Erythroblast (primary cell): ENCODE measurements around the gene TMEM14A.
"Not testable (repeated sequence)": the region's sequence is repeated elsewhere in the genome, so short reads cannot be mapped to it uniquely, and the experiment has no call there.

Source experiments
- DNase-seq, 2 experiments: peaks; one replicate each; lab custom pipeline; 2025; lab: John Stamatoyannopoulos, UW
- GATA1 ChIP-seq: IDR thresholded peaks from 2 replicates; pipeline ENCODE4 v1.6.1; 2011; ENCODE audit warnings: low read depth, mild to moderate bottlenecking, control low read depth, low read length, moderate library complexity
- POLR2A ChIP-seq: IDR thresholded peaks from 2 replicates; pipeline ENCODE4 v1.6.1; 2011; ENCODE audit warnings: mild to moderate bottlenecking, low read length

The TMEM14A gene

DNA sequence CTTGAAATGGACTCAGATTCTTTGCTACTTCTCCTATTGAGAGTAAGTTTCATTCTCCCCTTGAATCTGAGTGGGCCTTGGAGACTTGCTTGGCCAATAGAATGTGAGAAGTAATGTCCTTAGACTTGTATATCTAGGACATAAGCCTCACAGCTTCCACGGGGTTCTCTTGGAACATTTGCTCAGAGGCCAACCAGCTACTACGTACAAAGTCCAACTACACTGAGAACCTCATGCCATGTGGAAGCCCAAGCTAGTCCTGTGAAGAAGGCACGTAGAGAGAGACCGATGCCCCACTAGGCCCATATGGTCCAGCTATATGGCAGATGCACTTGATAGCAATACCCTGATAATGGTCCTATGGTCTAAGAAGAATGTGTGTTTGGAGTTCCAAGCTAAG lies 22.9 kb downstream of the TMEM14A start:
- no peak for DNase-seq
- TF ChIP-seq POLR2A (no peak), GATA1 (no peak)

DNA sequence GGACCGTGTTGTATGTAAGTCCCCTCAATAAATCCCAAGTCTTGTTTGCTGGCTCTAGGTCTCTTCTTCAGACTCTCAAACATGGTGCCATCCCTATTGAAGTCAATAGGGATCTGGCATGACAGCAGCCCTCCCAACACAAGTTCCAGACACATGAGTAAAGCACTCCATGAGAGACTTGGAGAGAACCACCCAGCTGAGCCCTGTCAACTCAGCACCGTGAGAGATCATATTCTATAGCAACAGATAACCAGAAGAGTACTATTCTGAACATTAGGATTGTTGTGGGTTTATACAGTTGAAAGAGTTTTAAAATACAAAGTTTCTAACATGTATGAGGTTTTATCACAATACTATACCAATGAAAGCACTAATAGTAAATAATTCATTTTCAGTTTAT lies 23.5 kb downstream of the TMEM14A start:
- no peak for TF ChIP-seq POLR2A
- TF ChIP-seq GATA1: no peak
- no peak for DNase-seq

DNA sequence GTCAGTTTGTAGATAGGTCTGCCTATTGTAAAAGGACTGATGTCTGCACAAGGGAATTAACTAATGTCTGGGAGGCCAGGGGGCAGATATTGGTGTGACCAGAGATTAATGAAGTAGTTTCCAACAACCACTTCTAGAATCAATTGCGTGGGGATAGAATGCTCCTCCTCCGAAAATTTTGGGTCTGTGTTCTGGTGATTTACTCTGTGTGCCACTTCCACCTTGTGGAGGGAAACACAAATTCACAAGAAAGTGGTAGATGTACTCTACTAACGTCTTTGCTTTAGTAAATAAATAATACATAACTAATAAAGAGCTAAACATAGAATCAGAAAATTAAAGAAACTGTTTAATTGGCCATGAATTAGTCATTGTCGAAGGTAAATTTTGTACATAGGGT lies 25.5 kb downstream of the TMEM14A start:
- DNase-seq: no peak
- TF ChIP-seq GATA1 (no peak), POLR2A (no peak)

DNA sequence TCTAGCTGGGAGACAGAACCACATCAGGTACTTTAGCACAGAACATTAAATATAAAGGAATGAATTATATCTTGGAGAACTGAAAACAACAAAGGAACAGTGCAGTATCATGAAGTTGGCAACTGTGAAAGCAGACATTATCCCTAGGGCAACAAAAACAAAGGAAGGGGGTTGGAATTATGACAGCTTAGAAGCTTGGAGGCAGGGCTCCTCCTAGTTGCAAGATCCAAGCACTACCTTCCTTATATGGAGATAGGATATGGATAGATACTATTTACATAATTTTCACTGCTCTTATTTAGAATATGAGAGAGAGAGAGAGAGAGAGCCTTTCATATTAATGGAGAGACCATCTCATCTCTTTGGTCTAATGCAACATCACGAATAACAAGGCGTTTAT lies 27.0 kb downstream of the TMEM14A start:
- DNase-seq: no peak
- TF ChIP-seq GATA1: no peak
- no peak for TF ChIP-seq POLR2A

DNA sequence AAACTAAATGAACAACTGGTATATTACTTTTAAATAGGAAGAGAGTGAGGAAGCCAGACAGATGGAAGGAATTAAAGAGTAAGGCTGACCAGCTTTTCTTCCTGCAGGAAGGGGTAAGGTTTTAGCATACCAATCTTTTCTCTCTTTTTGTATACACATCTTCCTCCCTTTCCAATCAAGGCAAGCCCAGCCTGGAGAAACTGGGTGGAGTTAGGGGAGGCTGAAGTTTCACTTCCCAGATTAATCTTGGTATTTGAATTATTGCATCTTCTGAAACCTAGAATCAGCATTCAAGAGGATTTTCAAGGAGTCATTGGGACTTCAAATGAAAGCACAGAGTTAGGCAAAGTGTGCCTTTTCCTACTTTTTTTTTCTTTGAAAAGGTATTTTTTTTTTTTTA lies 33.1 kb downstream of the TMEM14A start:
- TF ChIP-seq POLR2A (no peak), GATA1 (no peak)
- DNase-seq: no peak

DNA sequence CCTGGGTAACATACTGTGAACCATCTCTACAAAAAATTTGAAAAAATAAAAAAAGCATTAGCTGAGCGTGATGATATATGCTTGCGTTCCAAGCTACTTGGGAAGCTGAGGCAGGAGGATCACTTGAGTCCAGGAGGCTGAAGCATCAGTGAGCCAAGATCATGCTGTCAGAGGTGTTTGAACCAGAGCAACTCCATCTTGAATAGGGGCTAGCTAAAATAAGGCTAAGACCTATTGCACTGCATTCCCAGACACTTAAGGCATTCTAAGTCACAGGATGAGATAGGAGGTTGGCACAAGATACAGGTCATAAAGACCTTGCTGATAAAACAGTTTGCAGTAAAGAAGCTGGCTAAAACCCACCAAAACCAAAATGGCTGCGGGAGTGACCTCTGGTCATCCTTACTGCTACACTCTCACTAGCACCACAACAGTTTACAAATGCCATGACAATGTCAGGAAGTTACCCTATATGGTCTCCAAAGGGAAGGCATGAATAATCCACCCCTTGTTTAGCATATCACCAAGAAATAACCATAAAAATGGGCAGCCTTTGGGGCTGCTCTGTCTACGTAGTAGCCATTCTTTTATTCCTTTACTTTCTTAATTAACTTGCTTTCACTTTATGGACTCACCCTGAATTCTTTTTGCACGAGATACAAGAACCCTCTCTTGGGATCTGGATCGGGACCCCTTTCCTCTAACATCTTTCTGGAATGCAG lies 34.0 kb downstream of the TMEM14A start:
- not testable (repeated sequence) for DNase-seq

DNA sequence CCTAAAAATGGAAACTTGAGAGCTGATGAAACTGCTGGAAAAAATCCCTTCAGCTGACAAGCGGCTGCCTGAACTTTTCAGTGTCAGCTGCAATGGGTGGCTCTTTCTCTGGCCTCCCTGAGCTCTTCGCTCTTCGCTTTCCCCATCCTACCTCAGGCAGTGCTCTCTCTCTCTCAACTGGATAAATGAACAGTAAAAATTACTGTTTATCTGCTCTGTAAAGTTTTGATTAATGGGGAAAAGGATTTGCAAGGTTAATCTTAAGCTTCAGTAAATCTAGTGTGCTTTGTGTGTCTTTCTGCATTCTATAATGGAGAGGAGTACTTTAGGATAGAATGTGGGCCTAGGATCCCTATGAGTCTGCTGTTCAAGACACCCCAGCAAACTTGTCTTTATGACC lies 35.1 kb downstream of the TMEM14A start:
- no peak for DNase-seq
- TF ChIP-seq GATA1 (no peak), POLR2A (no peak)

DNA sequence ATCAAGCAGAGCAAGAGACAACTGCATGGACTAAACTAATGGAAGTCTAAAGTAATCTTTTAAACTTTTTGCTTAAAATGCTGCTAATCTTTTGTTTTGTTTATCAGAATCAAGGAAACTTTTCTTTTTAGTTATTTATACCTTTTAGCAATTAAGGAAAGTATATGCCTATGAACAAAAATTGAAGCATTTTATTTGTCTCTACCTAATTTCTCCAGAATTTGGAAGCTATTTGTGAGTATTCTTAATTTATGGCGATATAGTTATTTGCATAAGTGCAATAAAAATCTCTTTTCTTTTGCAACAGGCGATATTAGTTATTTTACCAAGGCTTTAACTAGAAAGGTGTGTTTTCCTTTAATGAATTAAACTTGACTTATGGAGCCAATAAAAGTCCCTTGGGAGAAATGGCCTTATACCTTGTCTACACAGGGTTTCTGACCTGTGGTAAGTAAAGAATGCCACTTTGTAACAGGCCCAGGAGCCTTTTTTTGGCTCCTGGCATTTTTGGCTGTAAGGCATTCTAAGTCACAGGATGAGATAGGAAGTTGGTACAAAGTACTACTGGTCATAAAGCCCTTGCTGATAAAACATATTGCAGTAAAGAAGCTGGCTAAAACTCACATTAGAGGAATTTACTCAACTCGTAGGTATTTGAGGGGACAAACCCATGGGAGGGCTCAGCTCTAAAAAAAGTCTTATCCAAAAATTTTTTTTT lies 37.2 kb downstream of the TMEM14A start:
- DNase-seq: no peak
- TF ChIP-seq GATA1 (no peak), POLR2A (no peak)

DNA sequence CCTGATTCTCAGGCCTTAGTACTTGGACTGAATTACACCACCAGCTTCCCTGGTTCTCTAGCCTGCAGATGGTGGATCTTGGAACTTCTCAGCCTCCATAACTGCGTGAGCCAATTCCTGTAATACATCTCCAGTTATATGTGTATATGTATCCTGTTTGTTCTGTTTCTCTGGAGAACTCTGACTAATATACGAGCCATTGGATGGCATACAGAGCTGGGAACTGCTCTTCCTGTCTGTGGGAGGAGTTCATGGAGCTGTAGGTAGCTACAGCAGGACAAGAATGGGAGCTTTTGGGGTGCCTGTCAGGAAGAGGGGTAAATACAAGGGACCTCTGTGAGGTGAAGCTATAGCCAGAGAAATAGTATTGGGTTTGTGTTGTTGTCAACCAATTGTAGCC lies 41.2 kb downstream of the TMEM14A start:
- no peak for DNase-seq
- no peak for TF ChIP-seq POLR2A
- no peak for TF ChIP-seq GATA1

DNA sequence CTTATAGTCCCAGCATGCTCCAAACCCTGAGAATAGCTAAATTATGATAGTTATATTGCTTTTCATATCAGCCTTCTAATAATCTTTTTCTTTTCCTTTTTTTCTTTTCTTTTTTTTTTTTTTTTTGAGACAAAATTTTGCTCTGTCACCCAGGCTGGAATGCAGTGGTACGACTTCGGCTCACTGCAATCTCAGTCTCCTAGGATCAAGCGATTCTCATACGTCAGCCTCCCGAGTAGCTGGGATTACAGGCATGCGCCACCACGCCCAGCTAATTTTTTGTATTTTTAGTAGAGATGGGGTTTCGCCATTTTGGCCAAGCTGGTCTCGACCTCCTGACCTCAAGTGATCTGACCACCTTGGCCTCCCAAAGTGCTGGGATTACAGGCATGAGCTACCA lies 43.8 kb downstream of the TMEM14A start:
- not testable (repeated sequence) for DNase-seq

DNA sequence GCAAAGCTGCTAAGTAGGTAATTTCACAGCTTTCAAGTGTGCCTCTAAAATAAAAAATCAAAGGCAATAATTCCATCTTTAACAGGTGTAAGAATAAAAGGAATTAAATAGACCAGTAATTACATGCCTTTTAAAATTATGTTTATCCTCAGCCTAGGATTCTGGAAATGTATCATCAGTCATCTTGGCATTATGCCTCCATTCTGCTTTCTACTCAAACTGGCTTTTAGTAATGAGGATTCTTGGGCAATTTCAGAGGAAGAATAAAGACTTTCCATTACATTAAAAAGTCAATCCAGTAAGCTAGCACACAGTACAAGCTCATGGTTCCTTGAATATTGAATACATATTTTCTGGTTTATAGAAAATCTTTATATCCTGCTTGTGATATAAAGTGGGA lies 47.6 kb downstream of the TMEM14A start:
- DNase-seq: no peak
- no peak for TF ChIP-seq GATA1
- no peak for TF ChIP-seq POLR2A

DNA sequence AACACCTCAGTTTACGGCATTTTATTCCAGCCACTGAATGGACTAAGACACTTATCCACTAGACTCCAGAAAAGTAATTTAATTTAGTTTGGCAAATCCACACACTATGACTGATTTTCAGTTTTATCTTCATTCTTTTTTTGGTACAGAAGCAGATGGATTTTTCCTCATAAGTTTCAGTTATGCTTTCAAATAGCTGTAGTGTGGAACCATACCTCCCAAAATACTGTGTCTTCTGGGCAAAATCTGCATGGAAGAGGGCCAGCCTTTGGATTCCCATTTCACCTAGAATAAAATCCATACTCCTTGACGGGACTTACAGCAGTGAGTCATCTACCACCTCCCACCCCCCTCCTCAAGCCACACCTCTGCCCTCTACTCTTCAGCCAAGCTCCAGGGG lies 49.4 kb downstream of the TMEM14A start:
- no peak for DNase-seq
- TF ChIP-seq GATA1 (no peak), POLR2A (no peak)

DNA sequence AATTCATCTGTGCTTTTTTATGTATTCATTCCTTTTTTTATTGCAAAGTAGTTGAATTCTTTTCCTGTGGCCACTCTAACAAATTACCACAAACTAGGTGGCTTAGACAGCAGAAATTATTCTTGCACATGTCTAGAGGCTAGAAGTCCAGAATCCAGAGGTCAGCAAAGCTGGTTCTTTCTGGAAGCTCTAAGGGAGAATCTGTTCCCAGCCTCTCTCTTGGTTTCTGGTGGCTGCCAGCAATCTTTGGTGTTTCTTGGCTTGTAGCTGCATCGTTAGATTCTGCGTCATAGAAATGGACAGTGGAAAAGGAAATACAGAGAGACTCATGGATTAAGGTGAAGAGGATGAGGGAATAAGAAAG lies 53.1 kb downstream of the TMEM14A start:
- TF ChIP-seq GATA1: no peak
- TF ChIP-seq POLR2A: no peak
- DNase-seq: no peak

DNA sequence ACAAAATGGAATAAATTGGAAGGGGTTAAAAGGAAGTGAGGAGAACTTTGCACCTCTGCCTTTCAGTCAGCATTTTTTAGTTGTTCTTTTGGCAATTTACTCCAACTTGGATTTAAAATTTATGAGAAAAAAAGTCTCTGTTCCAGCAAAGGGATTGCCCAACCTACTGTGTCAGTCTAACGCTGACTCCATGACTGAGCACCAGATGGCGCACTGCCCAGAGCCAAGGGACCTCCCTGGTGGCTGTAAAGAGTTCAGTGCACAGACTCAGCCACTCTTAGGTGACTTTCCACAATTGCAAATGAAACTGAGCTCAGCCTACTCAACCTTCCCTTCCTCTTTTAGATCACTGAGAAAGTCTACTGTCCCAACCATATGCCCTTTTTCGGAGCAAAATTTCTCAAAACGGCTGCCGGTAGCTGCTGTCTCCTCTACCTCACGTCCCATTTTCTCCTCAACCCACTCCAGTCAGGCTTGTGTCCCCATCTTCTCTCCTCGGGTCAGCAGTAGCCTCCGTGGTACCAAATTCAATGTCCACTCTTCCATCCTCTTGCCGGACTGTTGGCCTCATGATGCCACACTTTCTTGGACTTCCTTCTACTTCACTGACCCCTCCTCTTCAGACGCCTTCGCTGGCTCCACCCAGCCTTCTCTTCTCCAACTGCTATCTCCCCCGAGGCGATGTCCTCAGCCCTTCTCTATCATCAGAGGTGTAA lies 53.7 kb downstream of the TMEM14A start:
- TF ChIP-seq GATA1 (no peak), POLR2A (no peak)
- peak; percentile 57 to 74 for DNase-seq

DNA sequence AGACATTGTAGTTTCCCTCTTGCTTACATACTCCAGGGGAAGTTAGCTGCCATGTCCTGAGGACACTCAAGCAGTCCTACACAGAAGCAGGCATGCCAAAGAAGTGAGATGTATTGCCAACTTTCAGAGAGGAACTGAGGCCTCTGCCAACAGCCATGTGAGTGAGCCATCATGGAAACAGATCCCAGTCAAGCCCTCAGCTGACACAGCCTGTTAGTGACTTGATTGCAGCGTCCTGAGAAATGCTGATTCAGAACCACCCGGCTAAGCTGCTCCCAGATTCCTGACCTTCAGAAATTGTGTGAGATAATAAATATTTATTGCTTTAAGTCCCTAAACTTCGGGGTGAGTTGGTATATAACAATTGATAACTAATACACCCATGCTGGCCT lies 54.2 kb downstream of the TMEM14A start:
- no peak for TF ChIP-seq POLR2A
- no peak for TF ChIP-seq GATA1
- peak in 1 of 2 experiments; percentile 12 for DNase-seq
